GM15510 (cell line): Measurements from ENCODE around the gene HDAC7.

Experiments
- POLR2A ChIP-seq: IDR thresholded peaks from 3 replicates; pipeline ENCODE4 v1.6.1; 2011; ENCODE audit warnings: borderline replicate concordance; ENCODE audit not compliant: insufficient read length; ENCODE audit errors: extremely low read depth

Gene HDAC7

DNA sequence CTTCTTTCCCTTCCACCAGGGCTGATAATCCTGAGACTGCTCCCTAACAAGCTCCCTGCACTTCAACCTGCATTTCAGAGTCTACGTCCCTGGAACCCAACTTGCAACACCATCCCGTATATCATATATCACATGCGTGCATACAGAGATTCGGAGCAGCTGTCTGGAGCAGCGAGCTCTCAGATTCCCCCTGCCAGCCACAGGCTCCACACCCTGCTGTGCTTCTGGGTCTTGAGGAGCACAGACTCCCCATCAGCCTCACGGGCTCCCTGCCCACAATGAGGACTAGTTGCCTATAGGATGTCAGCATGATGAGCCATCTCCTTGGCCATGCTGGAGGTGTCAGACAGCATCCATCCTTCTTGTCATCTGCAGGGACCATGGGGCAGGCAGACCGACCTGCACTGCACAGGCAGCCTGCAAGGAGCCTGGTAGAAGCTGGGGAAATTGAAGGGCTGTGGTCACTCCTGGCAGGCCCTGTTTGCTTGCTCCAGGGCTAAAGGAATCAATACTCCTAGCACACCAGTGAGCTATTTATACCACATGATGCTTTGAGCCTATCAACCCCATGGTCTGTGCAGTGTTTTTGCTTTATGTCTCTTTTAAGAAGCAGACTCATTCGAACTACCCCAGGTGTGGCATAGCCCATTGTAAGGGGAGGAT is 19.6 kb upstream of the HDAC7 start:
- TF ChIP-seq POLR2A: no peak

DNA sequence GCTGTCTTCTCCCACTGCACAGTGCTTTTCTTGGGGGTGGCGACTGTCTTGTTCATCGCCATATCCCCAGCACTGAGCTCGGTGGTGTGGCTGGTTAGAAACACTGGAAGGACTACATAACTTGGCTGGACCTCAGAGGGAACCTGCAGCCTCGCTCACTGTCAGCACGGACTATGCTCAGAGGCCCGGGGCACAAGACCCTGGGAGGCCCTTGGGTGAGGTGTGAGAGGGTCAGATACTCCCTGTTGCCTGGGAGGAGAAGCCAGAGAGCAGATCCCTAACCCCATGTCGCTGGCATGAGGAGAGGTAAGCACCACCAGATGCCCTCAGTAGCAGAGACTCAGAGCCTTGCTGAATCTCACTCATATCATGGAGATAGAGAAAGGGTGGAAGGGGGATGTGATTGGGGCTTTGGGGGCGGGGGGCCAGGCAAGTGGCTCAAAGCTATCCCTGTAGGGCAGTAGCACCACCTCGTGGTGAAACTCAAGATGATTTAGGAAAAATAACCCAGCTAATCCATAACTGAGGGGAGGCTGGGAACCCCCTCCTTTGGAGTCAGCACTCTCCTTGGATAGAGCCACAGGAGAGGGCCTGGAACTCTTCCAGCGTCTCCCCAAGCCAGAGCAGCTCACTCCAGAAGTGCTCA is 18.7 kb upstream of the HDAC7 start:
- TF ChIP-seq POLR2A: no peak

DNA sequence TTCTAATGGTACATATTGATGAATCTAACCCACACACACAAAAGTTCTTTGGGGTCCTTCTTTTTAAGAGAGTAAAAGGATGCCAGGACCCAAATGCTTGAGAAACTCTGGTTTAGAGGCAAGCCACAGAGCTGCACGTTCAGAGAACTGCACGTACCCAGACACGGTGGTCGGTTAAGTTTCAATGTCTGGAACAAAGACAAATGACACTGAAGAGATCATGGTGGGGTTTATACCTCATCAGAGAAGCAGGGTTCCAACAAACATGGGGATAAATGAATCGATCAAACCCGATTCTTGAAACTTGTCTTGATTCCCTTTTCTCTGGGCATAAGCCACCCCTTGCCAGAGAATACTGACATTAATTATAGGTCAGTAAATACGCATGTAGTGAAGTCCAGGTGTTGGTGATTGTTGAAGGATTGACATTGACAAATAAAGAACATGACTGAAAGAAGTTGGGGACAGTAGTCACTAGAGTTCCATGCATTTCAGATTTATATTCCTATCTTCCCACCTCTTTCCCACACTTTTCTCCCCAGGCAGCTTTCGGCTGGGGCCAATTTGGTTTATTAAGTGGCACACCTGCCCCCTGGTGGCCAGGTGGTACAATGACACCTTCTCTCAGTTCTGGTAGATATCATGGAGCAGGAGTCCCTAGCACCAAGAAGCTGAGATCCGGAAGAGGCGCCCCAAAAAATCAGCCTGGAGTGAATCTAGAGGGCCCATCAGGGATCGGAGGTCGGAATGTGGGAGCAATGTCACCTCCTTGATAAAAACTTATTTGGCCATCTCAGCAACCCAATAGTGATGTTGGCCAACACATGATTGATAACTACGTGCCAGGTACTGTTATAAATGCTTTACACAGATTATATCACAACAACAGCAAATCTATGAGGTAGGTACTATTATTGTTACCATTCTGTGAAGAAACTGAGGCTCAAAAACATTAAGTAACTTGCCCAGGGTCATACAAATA is 17.8 kb upstream of the HDAC7 start:
- TF ChIP-seq POLR2A: no peak

DNA sequence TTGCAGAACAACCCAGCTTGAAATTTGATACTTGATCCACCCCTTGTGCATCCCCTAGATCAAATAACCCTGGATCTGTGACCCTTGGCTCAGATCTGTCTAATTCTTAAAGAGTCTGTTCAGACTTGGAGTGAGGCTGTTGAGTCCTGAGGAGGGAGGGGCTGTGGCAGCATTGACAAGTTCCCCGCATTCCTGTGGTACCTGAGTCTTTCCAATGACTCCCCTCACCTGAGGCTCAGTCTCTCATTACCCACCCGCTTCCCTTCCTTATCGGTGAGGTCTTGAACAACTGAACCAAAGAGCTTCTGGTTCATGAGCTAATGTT is 16.1 kb upstream of the HDAC7 start:
- no peak for TF ChIP-seq POLR2A

DNA sequence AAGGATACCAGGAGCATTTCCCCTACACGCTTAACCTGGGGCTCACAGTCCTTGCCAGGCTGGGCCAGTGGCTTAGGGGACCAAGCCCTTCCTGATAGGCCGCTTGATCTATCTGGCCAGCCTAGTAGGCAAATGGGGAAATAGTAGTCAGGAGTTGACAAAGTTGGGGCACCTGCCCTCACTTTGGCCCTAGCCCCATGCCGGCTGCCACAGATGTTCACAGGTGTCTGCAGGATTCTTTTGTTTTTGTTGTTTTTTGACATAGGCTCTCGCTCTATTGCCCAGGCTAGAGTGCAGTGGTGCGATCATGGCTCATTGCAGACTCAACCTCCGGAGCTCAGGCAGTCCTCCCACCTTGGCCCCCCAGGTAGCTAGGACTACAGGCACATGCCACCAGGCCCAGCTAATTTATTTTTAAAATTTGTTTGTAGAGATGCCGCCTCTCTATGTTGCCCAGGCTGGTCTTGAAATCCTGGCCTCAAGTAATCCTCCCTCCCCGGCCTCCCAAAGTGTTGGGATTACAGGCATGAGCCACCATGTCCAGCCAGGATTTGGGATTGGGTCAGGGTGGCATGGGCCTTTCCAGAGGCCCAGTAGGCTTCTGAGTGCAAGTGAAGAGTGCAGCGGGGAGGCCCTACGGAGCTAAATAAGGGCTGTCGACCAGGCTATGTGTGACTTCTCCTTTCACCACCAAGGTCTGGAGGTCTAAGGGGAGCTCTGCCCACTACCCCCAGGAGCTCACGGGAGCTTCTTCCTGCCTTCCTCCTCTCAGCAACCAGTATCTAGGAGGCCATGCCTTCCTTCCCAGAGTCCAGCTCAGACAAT is 15.5 kb upstream of the HDAC7 start:
- no peak for TF ChIP-seq POLR2A

DNA sequence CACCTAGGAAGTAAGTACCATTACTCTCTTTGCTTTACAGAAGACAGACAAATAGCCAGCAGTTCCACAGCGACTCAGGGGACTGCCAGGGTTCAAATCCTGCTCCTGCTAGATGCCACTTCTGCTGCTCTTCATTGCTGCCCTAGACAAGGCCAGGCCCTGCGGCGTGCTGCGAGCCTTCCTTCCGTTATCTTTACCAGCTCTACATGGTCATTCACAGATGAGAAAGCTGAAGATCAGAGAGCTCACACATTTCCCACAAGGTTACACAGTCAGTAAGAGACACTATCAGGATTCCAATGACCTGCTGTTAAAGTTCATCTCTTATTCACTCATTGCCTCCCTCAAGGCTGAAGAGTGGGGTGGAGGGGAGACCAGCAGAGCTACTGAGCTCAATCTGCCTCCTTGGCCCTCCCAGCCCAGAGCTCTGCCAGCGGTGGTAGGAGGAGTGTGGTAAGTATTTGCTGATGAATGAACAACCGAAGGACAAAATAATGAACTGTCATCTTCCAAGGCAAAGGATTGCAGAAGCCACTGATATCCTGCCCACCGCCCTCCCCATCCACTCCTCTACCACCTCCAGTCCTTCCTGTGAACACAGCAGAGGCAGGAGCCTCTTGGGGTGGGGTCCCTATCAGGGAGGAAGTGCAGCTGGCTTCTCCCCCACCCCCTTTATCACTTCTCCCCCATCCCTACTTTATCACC is 14.6 kb upstream of the HDAC7 start:
- no peak for TF ChIP-seq POLR2A

DNA sequence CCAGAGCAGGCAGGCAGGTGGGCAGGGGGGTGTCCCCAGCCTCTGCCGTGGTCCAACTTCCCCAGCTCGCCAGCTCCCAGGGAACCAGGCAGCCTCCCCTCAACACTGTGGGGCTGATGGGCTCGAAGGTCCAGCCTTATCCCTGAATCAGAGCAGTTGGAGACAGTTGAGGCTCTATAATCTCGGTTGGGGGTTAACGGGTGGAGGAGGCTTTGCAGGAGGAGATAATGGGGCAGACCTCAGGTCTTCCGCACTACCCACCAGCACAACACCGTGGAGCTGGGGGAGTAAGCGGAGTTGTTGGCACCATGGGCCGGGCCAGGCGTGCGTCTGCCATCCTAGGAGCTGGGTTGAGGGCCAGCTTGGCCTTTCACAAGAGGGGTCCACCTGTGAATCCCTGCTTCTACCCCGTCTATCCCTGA is 13.9 kb upstream of the HDAC7 start:
- no peak for TF ChIP-seq POLR2A

DNA sequence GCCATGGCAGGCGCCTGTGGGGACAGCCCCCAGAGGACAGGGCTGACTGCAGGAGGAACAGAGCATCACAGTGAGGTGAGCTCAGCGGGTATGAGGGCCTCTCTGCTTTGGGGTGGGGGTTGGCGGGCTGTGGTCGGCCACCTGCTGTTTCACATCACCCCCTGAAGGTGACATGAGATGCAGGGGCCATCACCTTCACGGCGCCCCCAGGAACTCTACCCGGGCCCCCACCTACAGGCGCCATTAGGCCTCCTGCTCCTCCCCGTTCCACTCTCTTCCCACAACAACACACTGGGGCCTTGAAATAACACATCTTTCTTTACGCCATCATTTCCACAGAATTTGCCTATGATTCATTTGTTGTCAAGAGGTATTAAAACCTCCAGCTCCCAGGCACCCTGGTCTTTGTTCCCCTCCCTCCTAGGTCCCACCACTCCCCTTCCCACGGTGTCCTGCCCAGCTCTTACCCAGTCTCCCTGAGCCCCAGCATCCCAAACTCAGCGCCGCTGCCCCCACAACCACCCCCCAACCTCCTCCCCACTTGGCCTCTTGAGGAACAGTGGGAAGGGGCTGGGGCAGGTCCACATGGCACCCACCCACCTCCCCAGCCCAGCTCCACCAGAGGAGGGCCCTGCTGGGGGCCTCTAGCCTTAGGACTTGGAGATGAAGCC is 12.7 kb upstream of the HDAC7 start:
- no peak for TF ChIP-seq POLR2A

DNA sequence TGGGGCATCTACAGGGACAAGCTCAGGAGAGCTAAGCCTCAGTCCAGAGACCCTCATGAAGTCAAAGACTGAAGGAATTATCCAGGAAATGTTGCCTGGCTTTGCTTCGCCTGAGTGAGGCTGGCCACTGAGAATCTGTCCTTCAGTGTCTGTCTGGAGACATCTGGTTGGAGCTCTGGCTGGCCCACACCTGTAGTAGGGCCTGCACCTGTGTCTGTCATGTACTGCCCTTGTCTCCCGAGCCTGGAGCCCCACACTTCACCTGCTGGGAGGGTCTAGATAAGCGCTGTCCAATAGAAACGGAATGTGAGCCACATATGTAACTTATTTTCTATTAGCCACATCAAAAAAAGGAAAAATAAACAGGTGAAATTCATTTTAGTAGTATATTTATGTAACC is 9.9 kb upstream of the HDAC7 start:
- TF ChIP-seq POLR2A: no peak

DNA sequence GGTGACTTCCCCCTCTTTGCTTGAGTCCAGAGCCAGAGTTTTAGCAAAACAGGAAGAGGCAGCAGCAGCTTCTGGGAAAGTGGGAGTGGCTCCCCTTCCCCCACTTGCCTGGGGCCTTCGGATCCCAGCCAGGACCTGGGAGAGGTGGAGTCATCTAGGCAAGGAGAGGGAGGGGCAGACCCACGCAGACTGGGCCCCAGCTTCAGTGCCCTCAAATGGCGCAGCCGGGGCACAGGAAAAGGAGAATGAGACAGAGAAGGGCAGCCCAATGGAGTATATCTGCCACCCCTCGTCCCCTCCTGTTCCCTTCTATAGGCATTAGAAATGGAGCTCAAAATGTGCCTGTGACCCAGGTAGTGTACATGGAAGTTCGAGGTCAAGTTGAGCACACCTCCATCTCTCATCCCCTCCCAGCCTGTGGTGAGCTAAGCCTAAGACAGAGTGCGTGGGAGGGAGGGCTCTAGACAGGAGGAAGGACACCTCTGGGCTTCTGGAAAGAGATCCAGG is 9.3 kb upstream of the HDAC7 start:
- TF ChIP-seq POLR2A: no peak

DNA sequence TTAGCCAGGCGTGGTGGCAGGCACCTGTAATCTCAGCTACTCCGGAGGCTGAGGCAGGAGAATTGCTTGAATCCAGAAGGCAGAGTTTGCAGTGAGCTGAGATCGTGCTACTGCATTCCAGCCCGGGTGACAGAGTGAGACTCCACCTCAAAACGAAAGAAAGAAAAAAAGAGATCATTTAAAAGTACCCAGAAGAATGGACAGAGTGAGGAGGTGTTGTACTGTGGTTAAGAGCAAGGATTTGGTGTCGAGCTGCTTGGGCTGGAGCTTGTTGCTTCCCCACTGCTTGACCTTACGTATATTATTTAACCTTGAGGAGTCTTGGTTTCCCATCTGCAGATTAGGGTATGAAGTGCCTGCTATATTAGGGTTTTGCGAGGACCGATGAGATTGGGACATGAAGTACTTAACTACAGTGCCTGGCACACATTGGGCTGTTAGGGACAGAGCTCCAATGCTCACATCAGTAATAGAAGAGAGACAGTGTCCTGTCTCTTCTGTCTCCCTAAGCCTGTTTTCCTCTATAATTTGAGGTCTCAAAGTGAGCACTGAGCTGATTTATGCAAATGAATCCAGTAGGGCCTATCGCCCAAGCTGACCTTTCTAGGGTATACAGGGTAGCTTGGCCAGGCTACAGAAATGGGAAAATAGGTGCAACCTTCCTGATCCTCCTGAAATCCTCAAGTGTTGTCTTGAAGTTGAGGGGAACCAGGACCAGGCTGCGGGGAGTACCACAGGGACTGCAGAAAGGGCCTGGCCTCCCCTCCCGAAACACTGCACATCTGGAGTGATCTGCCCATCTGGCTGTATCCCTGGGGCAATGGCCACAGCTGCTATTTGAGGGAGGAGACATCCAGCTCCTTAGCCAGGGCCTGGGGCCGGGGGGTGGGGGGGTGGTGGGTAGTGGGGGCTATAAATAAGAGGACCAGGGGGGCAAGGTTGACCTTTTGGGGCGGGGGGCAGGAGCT is 8.6 kb upstream of the HDAC7 start:
- TF ChIP-seq POLR2A: no peak

DNA sequence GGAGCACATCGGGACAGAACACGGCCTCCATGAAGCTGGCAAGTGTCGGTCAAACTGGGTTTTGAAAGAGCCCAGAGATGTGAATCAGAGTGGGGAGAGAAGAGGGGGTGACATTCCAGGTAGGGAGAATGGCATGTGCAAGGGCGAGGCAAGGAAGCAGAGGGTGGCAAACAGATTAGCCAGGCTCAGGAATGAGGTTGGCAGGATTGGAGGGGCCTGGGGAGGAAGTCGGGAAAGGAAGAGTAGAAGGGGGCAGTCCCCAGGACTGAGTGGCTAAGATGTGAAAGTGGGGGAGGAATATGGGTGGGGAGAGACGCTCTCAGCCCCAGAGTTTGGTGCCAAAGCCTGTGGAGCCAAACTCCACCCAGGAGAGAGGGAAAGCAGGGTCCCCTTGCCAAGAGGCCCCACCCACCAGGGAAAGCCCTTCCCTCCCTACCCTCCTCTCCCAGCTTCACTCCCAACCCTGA is 5.5 kb upstream of the HDAC7 start:
- no peak for TF ChIP-seq POLR2A
